Fibroblast of the aortic adventitia (primary cell): ENCODE data around the gene GTPBP1. TPM values are rescaled to one million over a fixed set of nuclear protein-coding genes. Genes with fewer than 3 reads are reported as not detected.

Experiments used
- DNase-seq: peaks from one replicate; pipeline ENCODE4 v3.0.0-alpha.2; 2010; ENCODE audit warnings: low read depth
- H3K4me3 ChIP-seq: 2 replicates; pipeline ENCODE4 v1.5.1; 2011; ENCODE audit warnings: low read depth, mild to moderate bottlenecking, control low read depth, low read length, moderate library complexity
- CTCF ChIP-seq: IDR thresholded peaks from 2 replicates; pipeline ENCODE4 v1.5.1; 2011; ENCODE audit warnings: mild to moderate bottlenecking, low read length, control low read depth, inconsistent platforms; ENCODE audit not compliant: insufficient read depth
- small RNA-seq: library from RNA; depleted of rRNA; stranded (forward); fragments of <200 nt; gene quantifications from one replicate; pipeline ENCODE3, GENCODE V24; 2012
- total RNA-seq: library from RNA; depleted of rRNA; stranded (reverse); fragments of >200 nt; gene quantifications from 2 replicates; pipeline ENCODE4 v1.2.3, GENCODE V29; 2012; ENCODE audit warnings: low replicate concordance

Gene GTPBP1
- total RNA-seq, 1 donor = 26.8 TPM

- H3K4me3 ChIP-seq = no peak overlapping the region
- peak; percentile 51 for DNase-seq
- TF ChIP-seq CTCF = no peak
Measured at GRCh38 chr22:38782402-38783094, 76.8 kb downstream of the GTPBP1 start.

Small RNAs within 50 kb of the gene (small RNA-seq; reads per million reads assigned to genes)
- not detected for gene AL021707.8

Other genes starting within 250 kb of the GTPBP1 start
- 22.1 and 183 TPM in 2 replicates for gene KDELR3, start 237.8 kb upstream of the GTPBP1 start, total RNA-seq
- 322 and 701 TPM in 2 replicates for gene DDX17, start 199.6 kb upstream of the GTPBP1 start, total RNA-seq
- 1.3 and 5.3 TPM in 2 replicates for gene DMC1, start 135.8 kb upstream of the GTPBP1 start, total RNA-seq
- gene FAM227A, start 49.6 kb upstream of the GTPBP1 start, total RNA-seq = 0.74 and 2.0 TPM in 2 replicates
- 14.3 and 19.4 TPM in 2 replicates for gene CBY1, start 49.3 kb upstream of the GTPBP1 start, total RNA-seq
- 32.2 and 70.4 TPM in 2 replicates for gene TOMM22, start 24.0 kb upstream of the GTPBP1 start, total RNA-seq
- 56.4 and 61.2 TPM in 2 replicates for gene JOSD1, start 5.0 kb upstream of the GTPBP1 start, total RNA-seq
- gene SUN2, start 50.1 kb downstream of the GTPBP1 start, total RNA-seq = 69.1 and 93.2 TPM in 2 replicates
- gene DNAL4, start 88.2 kb downstream of the GTPBP1 start, total RNA-seq = 2.5 and 11.0 TPM in 2 replicates
- gene NPTXR, start 138.1 kb downstream of the GTPBP1 start, total RNA-seq = 1.3 and 2.0 TPM in 2 replicates
- gene CBX6, start 166.3 kb downstream of the GTPBP1 start, total RNA-seq = 50.7 and 87.7 TPM in 2 replicates